Suppressor macrophage (primary cell): Measurements from ENCODE around the gene STX5.
"Not testable (repeated sequence)": the region's sequence is repeated elsewhere in the genome, so short reads cannot be mapped to it uniquely, and the experiment has no call there.

Source experiments
- DNase-seq, 4 experiments: peaks; one replicate each; pipeline ENCODE4 v3.0.0-alpha.2; 2020 to 2022

Gene STX5

GRCh38 chr11:62854013-62854824 is 22.4 kb upstream of the STX5 start:
- DNase-seq = peak in 1 of 4 experiments; percentile 24

- no peak for DNase-seq
Observed at GRCh38 chr11:62853279-62853965, 21.6 kb upstream of the STX5 start.

- no peak for DNase-seq
Observed at GRCh38 chr11:62852523-62853188, 20.8 kb upstream of the STX5 start.

- no peak for DNase-seq
Observed at GRCh38 chr11:62851807-62852522, 20.1 kb upstream of the STX5 start.

GRCh38 chr11:62850911-62851806 is 19.3 kb upstream of the STX5 start:
- no peak for DNase-seq

- no peak for DNase-seq
Observed at GRCh38 chr11:62847767-62848314, 16.0 kb upstream of the STX5 start.

- DNase-seq = no peak
Observed at GRCh38 chr11:62846177-62846576, 14.3 kb upstream of the STX5 start.

GRCh38 chr11:62844154-62844553 is 12.3 kb upstream of the STX5 start:
- no peak for DNase-seq

- no peak for DNase-seq
Observed at GRCh38 chr11:62843466-62843865, 11.6 kb upstream of the STX5 start.

- not testable (repeated sequence) for DNase-seq
Observed at GRCh38 chr11:62842891-62843290, 11.0 kb upstream of the STX5 start.

GRCh38 chr11:62842171-62842741 is 10.4 kb upstream of the STX5 start:
- DNase-seq = peak; percentile 26 to 61 (median 46)

GRCh38 chr11:62841361-62842170 is 9.7 kb upstream of the STX5 start:
- DNase-seq = peak; percentile 92 to 99 (median 95)

GRCh38 chr11:62840721-62841360 is 9.0 kb upstream of the STX5 start:
- DNase-seq = peak; percentile 81 to 87 (median 84)

- peak; percentile 96 to 97 (median 97) for DNase-seq
Observed at GRCh38 chr11:62839050-62839945, 7.4 kb upstream of the STX5 start, which contains the start of gene WDR74. Gene WDR74, minus strand, starts transcription at chr11:62839590. Its CDS starts 20 bp downstream, at chr11:62839570.

GRCh38 chr11:62835336-62835735 is 3.5 kb upstream of the STX5 start:
- DNase-seq = no peak

- peak in 3 of 4 experiments; percentile 49 to 68 (median 53) for DNase-seq
Observed at GRCh38 chr11:62832336-62833234, 734 bp upstream of the STX5 start, which contains the start of gene TEX54. Gene TEX54, minus strand, starts transcription at chr11:62832841.

- no peak for DNase-seq
Observed at GRCh38 chr11:62830904-62831519, 839 bp downstream of the STX5 start.
